Endothelial cell of umbilical vein (primary cell): ENCODE data around the gene DPF3. TPM values are rescaled to one million over a fixed set of nuclear protein-coding genes. Genes with fewer than 3 reads are reported as not detected.

Experiments
- BruUV-seq: library from RNA; stranded (reverse); fragments of 400-500 nt; replicated peaks from 2 replicates; lab custom pipeline; 2021; lab: Mats Ljungman, UMichigan
- CTCF ChIA-PET: fragments of 300-600, 350-600 bp; sonication (Branson Sonifier 250); formaldehyde crosslinking; loops from one replicate; lab custom pipeline; 2021; ENCODE audit warnings: antibody characterized with exemption, inconsistent platforms; lab: Charles Lee
- POLR2A ChIA-PET: fragments of 300-600, 350-600 bp; sonication (Branson Sonifier 250); formaldehyde crosslinking; loops from one replicate; lab custom pipeline; 2021; ENCODE audit warnings: antibody characterized with exemption, inconsistent platforms; lab: Charles Lee
- DNase-seq: peaks from one replicate; pipeline ENCODE4 v3.0.0-alpha.2; 2011; ENCODE audit warnings: low read depth, low spot score
- FAIRE-seq: peaks from 2 replicates; lab custom pipeline; 2011; peaks lifted over from hg19 to GRCh38; lab: Jason Lieb, UNC
- H2AFZ ChIP-seq: 2 replicates; pipeline ENCODE4 v1.6.0; 2012; ENCODE audit warnings: low read depth, low read length, control low read depth, inconsistent platforms
- H3K27ac ChIP-seq: 2 replicates; pipeline ENCODE4 v1.5.1; 2011; ENCODE audit warnings: low read depth, mild to moderate bottlenecking, control low read depth, low read length, moderate library complexity; ENCODE audit not compliant: insufficient read depth
- H3K27me3 ChIP-seq, 2 experiments: 2 replicates each; pipeline versions ENCODE4 v1.6.0 to v1.6.1; 2011; ENCODE audit warnings: low read length in 2 of 2, mixed read lengths in 1 of 2; ENCODE audit not compliant: control insufficient read depth in 2 of 2, insufficient read depth in 2 of 2
- H3K36me3 ChIP-seq, 2 experiments: 2 replicates in 1 of 2; 3 replicates in 1 of 2; pipeline ENCODE4 v1.5.1; 2011; ENCODE audit warnings: low read length in 2 of 2, mild to moderate bottlenecking in 1 of 2, moderate library complexity in 1 of 2; ENCODE audit not compliant: control insufficient read depth in 2 of 2, insufficient read depth in 2 of 2; ENCODE audit errors: extremely low read depth in 1 of 2
- H3K4me1 ChIP-seq: 3 replicates; pipeline ENCODE4 v1.5.1; 2011; ENCODE audit warnings: mild to moderate bottlenecking, low read length; ENCODE audit not compliant: control insufficient read depth, insufficient read depth; ENCODE audit errors: extremely low read depth
- H3K4me2 ChIP-seq: 2 replicates; pipeline ENCODE4 v1.6.1; 2011; ENCODE audit warnings: low read length, control low read depth, mixed read lengths; ENCODE audit not compliant: insufficient read depth
- H3K4me3 ChIP-seq, 3 experiments: fragments of 200-600 bp in 1 of 3; sonication (generic), shearing (Covaris generic) in 1 of 3; replicated peaks in 1 of 3; 2 replicates each; pipeline ENCODE4 v1.5.1; 2011 to 2016; ENCODE audit warnings: control low read depth in 3 of 3, low read length in 3 of 3, mild to moderate bottlenecking in 2 of 3, inconsistent platforms in 1 of 3, low read depth in 1 of 3, moderate library complexity in 1 of 3; ENCODE audit not compliant: insufficient read depth in 1 of 3
- H3K79me2 ChIP-seq: 2 replicates; pipeline ENCODE4 v1.6.0; 2012; ENCODE audit warnings: low read length, inconsistent platforms; ENCODE audit not compliant: control insufficient read depth, insufficient read depth
- H3K9ac ChIP-seq: replicated peaks from 2 replicates; pipeline ENCODE3; 2011; ENCODE audit warnings: low read length, control low read depth; ENCODE audit not compliant: insufficient read depth; ENCODE audit errors: extremely low read depth
- H3K9me1 ChIP-seq: replicated peaks from 3 replicates; pipeline ENCODE4 v1.6.0; 2011; ENCODE audit warnings: mild to moderate bottlenecking, low read length; ENCODE audit not compliant: control insufficient read depth, insufficient read depth; ENCODE audit errors: extremely low read depth
- H3K9me3 ChIP-seq: replicated peaks from 2 replicates; pipeline ENCODE4 v1.5.1; 2012; ENCODE audit warnings: low read length, inconsistent platforms; ENCODE audit not compliant: control insufficient read depth, insufficient read depth
- H4K20me1 ChIP-seq: replicated peaks from 2 replicates; pipeline ENCODE3; 2011; ENCODE audit warnings: mild to moderate bottlenecking, low read length; ENCODE audit not compliant: control insufficient read depth, insufficient read depth; ENCODE audit errors: extremely low read depth
- CTCF ChIP-seq, 2 donors: IDR thresholded peaks; 1 replicate in 1 of 2; 2 replicates in 1 of 2; pipeline ENCODE4 v1.5.1; 2011; ENCODE audit warnings: low read length in 2 of 2, mild to moderate bottlenecking in 2 of 2, moderate library complexity in 2 of 2, control low read depth in 1 of 2, inconsistent platforms in 1 of 2, low read depth in 1 of 2; ENCODE audit not compliant: insufficient read depth in 1 of 2; ENCODE audit errors: extremely low read depth in 1 of 2
- EZH2 ChIP-seq: IDR thresholded peaks from 2 replicates; pipeline ENCODE4 v1.6.1; 2012; ENCODE audit warnings: borderline replicate concordance, low read depth, mild to moderate bottlenecking, moderate library complexity, low read length, inconsistent platforms; ENCODE audit not compliant: severe bottlenecking
- FOS ChIP-seq: IDR thresholded peaks from 2 replicates; pipeline ENCODE4 v1.6.1; 2011; ENCODE audit warnings: mild to moderate bottlenecking, low read length, moderate library complexity, borderline replicate concordance; ENCODE audit not compliant: insufficient read depth
- GATA2 ChIP-seq: IDR thresholded peaks from 2 replicates; pipeline ENCODE4 v1.7.0; 2011; ENCODE audit warnings: low read depth, mild to moderate bottlenecking, moderate library complexity, mixed read lengths, low read length; ENCODE audit not compliant: insufficient read length, insufficient read depth
- JUN ChIP-seq: IDR thresholded peaks from 2 replicates; pipeline ENCODE4 v1.6.1; 2011; ENCODE audit warnings: borderline replicate concordance, low read depth; ENCODE audit not compliant: insufficient read length, insufficient read depth
- MYC ChIP-seq: IDR thresholded peaks from one replicate; pipeline ENCODE4 v1.6.1; 2011; ENCODE audit warnings: mild to moderate bottlenecking, low read depth, low read length
- POLR2A ChIP-seq: IDR thresholded peaks from 2 replicates; pipeline ENCODE4 v1.6.1; 2012; ENCODE audit warnings: low read depth, mild to moderate bottlenecking, control low read depth, low read length
- POLR2AphosphoS5 ChIP-seq: IDR thresholded peaks from 2 replicates; pipeline ENCODE4 v1.6.1; 2012; ENCODE audit warnings: low read depth, mild to moderate bottlenecking, control low read depth, low read length, moderate library complexity; ENCODE audit not compliant: insufficient read depth
- dilution Hi-C: fragments of 300-500 bp; cut with MboI; formaldehyde crosslinking; loops from one replicate; pipeline ENCODE4 v1.15.0; 2019; ENCODE audit warnings: low sequenced_read_pairs; ENCODE audit not compliant: extremely low pct_ligation_motif_present
- intact Hi-C: fragments of 100-400 bp; cut with micrococcal nuclease; formaldehyde crosslinking; loops from one replicate; pipeline ENCODE4 v1.10.0; 2022
- polyA plus RNA-seq, 4 experiments: library from polyadenylated mRNA; depleted of rRNA in 3 of 4; stranded (reverse) in 3 of 4; unstranded in 1 of 4; fragments of >200 nt; gene quantifications; 2 replicates each; pipeline versions ENCODE4 v1.2.1 to v1.2.3, GENCODE V29; 2011 to 2012; ENCODE audit warnings: missing spikeins in 1 of 4
- total RNA-seq: library from RNA; stranded (reverse); gene quantifications from 2 replicates; pipeline ENCODE4 v1.2.3, GENCODE V29; 2021
- TF ChIP-seq, protein P1 (sequence below): IDR thresholded peaks from 2 replicates; pipeline ENCODE4 v1.6.1; 2011; ENCODE audit not compliant: insufficient read depth, insufficient read length

Gene DPF3
- total and polyA plus RNA-seq, 2 donors (not counting 3 experiments of a cell fraction or from before 2014, with no cell fraction given): 2.4 to 3.5 TPM

DNA sequence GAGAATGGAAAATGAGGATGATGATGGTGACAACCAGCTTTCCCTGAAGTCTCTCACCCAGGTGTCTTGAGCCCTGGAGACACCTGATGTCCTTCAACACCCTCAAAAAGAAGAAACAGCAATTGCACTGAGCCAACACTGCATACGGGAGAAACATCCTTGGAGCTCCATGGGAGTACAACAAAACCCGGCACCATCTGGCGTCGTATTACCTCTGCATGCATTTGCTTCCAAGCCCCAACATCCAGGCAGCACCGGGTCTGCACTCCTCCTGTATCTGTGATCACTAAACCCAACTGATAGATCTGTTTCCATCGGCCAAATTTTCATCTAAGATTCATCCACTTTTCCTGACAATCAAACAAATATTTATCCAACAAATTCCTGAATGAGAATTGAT is 249.9 kb downstream of the DPF3 start:
- no peaks in the 10 kb centered on the region for H3K79me2 ChIP-seq
- H3K4me1 ChIP-seq: peaks cover 29% of the 10 kb centered on the region
- H3K27me3 ChIP-seq: no peaks in the 10 kb centered on the region
- dilution Hi-C loops (no loop called here), intact Hi-C loops (no loop called here)
- H3K9ac ChIP-seq: no peak overlapping the region
- ChIA-PET CTCF (interaction anchor here (0.6 to 1.6 kb wide), 12 partner anchors 7 to 305 kb away, joined by 3 to 13 read pairs (median 4); partner anchors contain the start of gene DPF3), POLR2A (interaction anchor here (0.6 kb wide), 1 partner anchor 240 kb away, joined by 3 read pairs; no protein-coding TSS in a partner anchor)
- no peaks in the 10 kb centered on the region for H4K20me1 ChIP-seq
- no peak overlapping the region for H2AFZ ChIP-seq
- TF ChIP-seq FOS (no peak), EZH2 (no peak), GATA2 (no peak), POLR2A (no peak), JUN (no peak), MYC (no peak), CTCF (IDR thresholded peaks at IDR 0.05; ENCODE audit: extremely low read depth in 1 of 2, insufficient read depth in 1 of 2, low read depth in 1 of 2, low read length in 2 of 2) (no peak), POLR2AphosphoS5 (no peak)
- TF ChIP-seq, protein P1, sequence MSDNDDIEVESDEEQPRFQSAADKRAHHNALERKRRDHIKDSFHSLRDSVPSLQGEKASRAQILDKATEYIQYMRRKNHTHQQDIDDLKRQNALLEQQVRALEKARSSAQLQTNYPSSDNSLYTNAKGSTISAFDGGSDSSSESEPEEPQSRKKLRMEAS: no peak
- H3K9me3 ChIP-seq: no peaks in the 10 kb centered on the region
- DNase-seq (no peak), FAIRE-seq (no peak)
- no peaks in the 10 kb centered on the region for H3K9me1 ChIP-seq
- H3K36me3 ChIP-seq: no peaks in the 10 kb centered on the region
- H3K4me3 ChIP-seq: no peak overlapping the region
- BruUV-seq: no TSS peak
- H3K27ac ChIP-seq: peak overlapping the region; percentile 96
- no peak overlapping the region for H3K4me2 ChIP-seq
